Measurements from ENCODE around the gene FCGR1A. TPM values are rescaled to one million over a fixed set of nuclear protein-coding genes. Genes with fewer than 3 reads are reported as not detected.
"Not testable (repeated sequence)": the region's sequence is repeated elsewhere in the genome, so short reads cannot be mapped to it uniquely, and the experiment has no call there.

The FCGR1A gene
- polyA plus RNA-seq, 1 of the 3 experiments (the other 2 are of a cell fraction): not detected

DNA sequence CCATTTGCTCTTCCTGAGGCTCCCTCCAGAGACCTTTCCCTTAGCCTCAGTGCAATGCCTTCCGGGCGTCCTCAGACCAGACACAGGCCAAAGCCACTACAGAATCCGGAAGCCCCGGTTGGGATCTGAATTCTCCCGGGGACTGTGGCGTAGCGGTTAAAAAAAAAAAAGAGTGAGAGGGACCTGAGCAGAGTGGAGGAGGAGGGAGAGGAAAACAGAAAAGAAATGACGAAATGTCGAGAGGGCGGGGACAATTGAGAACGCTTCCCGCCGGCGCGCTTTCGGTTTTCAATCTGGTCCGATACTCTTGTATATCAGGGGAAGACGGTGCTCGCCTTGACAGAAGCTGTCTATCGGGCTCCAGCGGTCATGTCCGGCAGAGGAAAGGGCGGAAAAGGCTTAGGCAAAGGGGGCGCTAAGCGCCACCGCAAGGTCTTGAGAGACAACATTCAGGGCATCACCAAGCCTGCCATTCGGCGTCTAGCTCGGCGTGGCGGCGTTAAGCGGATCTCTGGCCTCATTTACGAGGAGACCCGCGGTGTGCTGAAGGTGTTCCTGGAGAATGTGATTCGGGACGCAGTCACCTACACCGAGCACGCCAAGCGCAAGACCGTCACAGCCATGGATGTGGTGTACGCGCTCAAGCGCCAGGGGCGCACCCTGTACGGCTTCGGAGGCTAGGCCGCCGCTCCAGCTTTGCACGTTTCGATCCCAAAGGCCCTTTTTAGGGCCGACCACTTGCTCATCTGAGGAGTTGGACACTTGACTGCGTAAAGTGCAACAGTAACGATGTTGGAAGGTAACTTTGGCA is 50.0 kb downstream of the FCGR1A start:
- H3K27ac ChIP-seq (ENCODE audit: low read depth in 2 of 2, low read length in 1 of 2); H3F3A ChIP-seq (replicated peaks; ENCODE audit: insufficient read depth); H3K79me2 ChIP-seq (ENCODE audit: insufficient read depth); H3K4me2 ChIP-seq; CTCF ChIA-PET; POLR2A ChIA-PET; H3K36me3 ChIP-seq (replicated peaks in 1 of 2; ENCODE audit: control insufficient read depth in 1 of 2, insufficient read depth in 2 of 2, low read length in 1 of 2); H4K20me1 ChIP-seq (ENCODE audit: insufficient read depth); H3K9me2 ChIP-seq; H3K4me1 ChIP-seq (ENCODE audit: control insufficient read depth in 1 of 2, insufficient read depth in 2 of 2, low read depth in 1 of 2, low read length in 1 of 2); H3K4me3 ChIP-seq (ENCODE audit: low read depth in 2 of 2, low read length in 1 of 2); DNase-seq; H3K9me3 ChIP-seq; H2AFZ ChIP-seq (ENCODE audit: low read depth); H3K9ac ChIP-seq; H3K27me3 ChIP-seq (ENCODE audit: insufficient read depth): not testable (repeated sequence)
- WGBS (ENCODE audit: low lambda C conversion rate): no CpG with 5 or more reads among the region's 55 CpGs

DNA sequence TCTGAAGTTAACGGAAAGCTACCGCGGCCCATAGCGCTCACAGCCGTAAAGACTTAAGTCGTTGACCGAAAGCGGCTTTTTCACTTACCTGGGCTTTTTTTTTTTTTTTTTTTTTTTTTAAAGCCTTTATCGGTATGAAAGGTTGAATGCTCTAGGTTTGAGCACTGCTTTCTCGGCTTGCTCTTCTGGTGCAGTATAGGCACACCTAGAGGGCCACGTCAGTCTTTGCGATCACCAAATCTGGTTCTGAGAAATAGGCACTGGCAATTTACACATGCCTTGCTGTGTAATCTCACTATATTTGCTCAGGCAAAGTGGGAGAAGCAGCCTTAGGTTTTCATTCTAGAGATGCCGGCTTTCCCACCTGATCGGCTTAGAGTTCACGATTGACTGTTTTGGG is 50.6 kb downstream of the FCGR1A start:
- H3K4me1 ChIP-seq (ENCODE audit: control insufficient read depth in 1 of 2, insufficient read depth in 2 of 2, low read depth in 1 of 2, low read length in 1 of 2); H3K27me3 ChIP-seq (ENCODE audit: insufficient read depth); H3K4me3 ChIP-seq (ENCODE audit: low read depth in 2 of 2, low read length in 1 of 2); H3K9me2 ChIP-seq; H3F3A ChIP-seq (replicated peaks; ENCODE audit: insufficient read depth); H3K9ac ChIP-seq; H4K20me1 ChIP-seq (ENCODE audit: insufficient read depth); H2AFZ ChIP-seq (ENCODE audit: low read depth); H3K4me2 ChIP-seq; H3K36me3 ChIP-seq (replicated peaks in 1 of 2; ENCODE audit: control insufficient read depth in 1 of 2, insufficient read depth in 2 of 2, low read length in 1 of 2); H3K9me3 ChIP-seq; H3K27ac ChIP-seq (ENCODE audit: low read depth in 2 of 2, low read length in 1 of 2); H3K79me2 ChIP-seq (ENCODE audit: insufficient read depth); DNase-seq; POLR2A ChIA-PET; CTCF ChIA-PET: not testable (repeated sequence)
- no CpG with 5 or more reads among the region's 15 CpGs for WGBS (ENCODE audit: low lambda C conversion rate)

DNA sequence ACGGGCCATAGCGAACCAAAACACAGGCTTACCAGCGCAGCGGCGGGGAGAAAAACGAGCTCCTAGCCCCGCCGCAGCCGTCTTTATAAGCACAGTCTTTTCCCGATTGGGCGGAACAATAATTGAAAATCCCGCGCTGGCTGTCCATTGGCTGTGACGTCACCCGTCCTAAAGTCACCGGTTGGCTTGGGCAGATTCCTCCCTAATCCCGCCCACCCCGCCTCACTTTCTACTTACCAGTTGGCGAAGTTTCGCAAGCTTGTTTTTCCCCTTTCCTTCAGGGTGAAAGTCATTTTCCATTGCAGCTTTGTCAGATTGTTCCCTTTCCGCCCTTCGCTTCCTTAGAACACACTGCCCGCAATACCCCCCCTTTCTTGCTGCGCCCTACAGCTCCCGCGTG is 58.7 kb downstream of the FCGR1A start:
- H3K27me3 ChIP-seq (ENCODE audit: insufficient read depth); H3K9me3 ChIP-seq; H3K9ac ChIP-seq; DNase-seq; CTCF ChIA-PET; H3K4me2 ChIP-seq; H3K4me3 ChIP-seq (ENCODE audit: low read depth in 2 of 2, low read length in 1 of 2); H3K9me2 ChIP-seq; H4K20me1 ChIP-seq (ENCODE audit: insufficient read depth); H3K27ac ChIP-seq (ENCODE audit: low read depth in 2 of 2, low read length in 1 of 2); H2AFZ ChIP-seq (ENCODE audit: low read depth); POLR2A ChIA-PET: not testable (repeated sequence)
- Histone ChIP-seq H3K79me2 (ENCODE audit: insufficient read depth) (peaks cover 29% of the 10 kb centered on the region), H3K4me1 (ENCODE audit: control insufficient read depth in 1 of 2, insufficient read depth in 2 of 2, low read depth in 1 of 2, low read length in 1 of 2) (peaks cover 0 to 18% of the 10 kb centered on the region in 2 experiments; a peak in 3 of 4 replicates), H3F3A (replicated peaks; ENCODE audit: insufficient read depth) (peaks cover 12% of the 10 kb centered on the region), H3K36me3 (replicated peaks in 1 of 2; ENCODE audit: control insufficient read depth in 1 of 2, insufficient read depth in 2 of 2, low read length in 1 of 2) (peaks cover 0 to 15% of the 10 kb centered on the region in 2 experiments)
- no CpG with 5 or more reads among the region's 26 CpGs for WGBS (ENCODE audit: low lambda C conversion rate)

Other genes with a start within 250 kb of the FCGR1A start
- gene PPIAL4C, start 198.8 kb upstream of the FCGR1A start, polyA plus RNA-seq (2012; rRNA removed): not detected in 2 replicates
- gene BOLA1, start 116.9 kb downstream of the FCGR1A start, polyA plus RNA-seq (2012; rRNA removed): 19.9 and 24.6 TPM in 2 replicates
- gene SV2A, start 135.2 kb downstream of the FCGR1A start, polyA plus RNA-seq (2012; rRNA removed): 22.7 and 27.6 TPM in 2 replicates
- gene SF3B4, start 145.1 kb downstream of the FCGR1A start, polyA plus RNA-seq (2012; rRNA removed): 42.4 and 54.3 TPM in 2 replicates
- gene MTMR11, start 154.2 kb downstream of the FCGR1A start, polyA plus RNA-seq (2012; rRNA removed): 9.4 and 12.4 TPM in 2 replicates
- gene OTUD7B, start 228.0 kb downstream of the FCGR1A start, polyA plus RNA-seq (2012; rRNA removed): 4.2 and 5.8 TPM in 2 replicates